Adrenal gland (tissue), 12 donors: Measurements from ENCODE around the gene RGS9. TPM values are rescaled to one million over a fixed set of nuclear protein-coding genes. Genes with fewer than 3 reads are reported as not detected.
A peak's percentile ranks its signal among the peaks of the same experiment; 100 is the strongest.

Experiments
- DNase-seq, 7 donors: peaks; one replicate each; pipeline ENCODE4 v3.0.0-alpha.2; 2019 to 2020
- H3K27ac ChIP-seq, 5 donors: fragments of 200-600 bp; sonication (generic) in 4 of 5; 1 replicate in 3 of 5; 2 replicates in 2 of 5; pipeline versions ENCODE4 v1.5.1 to v1.8.0; 2016 to 2020; ENCODE audit warnings: mild to moderate bottlenecking in 1 of 5
- H3K27me3 ChIP-seq: fragments of 200-600 bp; 2 replicates; pipeline ENCODE4 v1.8.0; 2021
- H3K36me3 ChIP-seq, 2 donors: fragments of 200-600 bp; replicated peaks in 1 of 2; 1 replicate in 1 of 2; 2 replicates in 1 of 2; pipeline versions ENCODE4 v1.5.1 to v1.8.0; 2018 to 2022
- H3K4me1 ChIP-seq, 2 donors: fragments of 200-600 bp; replicated peaks in 1 of 2; 1 replicate in 1 of 2; 2 replicates in 1 of 2; pipeline versions ENCODE4 v1.5.1 to v1.8.0; 2018 to 2021
- H3K4me3 ChIP-seq, 4 donors: fragments of 200-600 bp; sonication (generic) in 3 of 4; one replicate each; pipeline ENCODE4 v1.5.1; 2016 to 2018
- H3K9me3 ChIP-seq, 3 donors: fragments of 200-600 bp; sonication (generic) in 1 of 3; replicated peaks in 1 of 3; 1 replicate in 2 of 3; 2 replicates in 1 of 3; pipeline versions ENCODE4 v1.5.1 to v1.8.0; 2016 to 2021
- POLR2A ChIP-seq, 2 donors: fragments of 450-650 bp; IDR thresholded peaks; one replicate each; pipeline ENCODE4 v1.6.1; 2017; ENCODE audit warnings: antibody characterized with exemption in 2 of 2, mild to moderate bottlenecking in 2 of 2, moderate library complexity in 1 of 2
- WGBS, 4 donors: extraction: QIAGEN DNeasy Blood & Tissue Kit in 2 of 4; methylation state at CpG; one replicate each; pipeline versions ENCODE4 v1.1.5 to v1.1.7; 2013 to 2017; 5-methylcytosine and 5-hydroxymethylcytosine counted together
- intact Hi-C, 2 donors: fragments of 100-400 bp; cut with DNase I; formaldehyde crosslinking; loops; one replicate each; pipeline versions ENCODE4 v1.14.1 to v1.15.0; 2022 to 2023
- polyA plus RNA-seq, 3 donors: library from polyadenylated mRNA; stranded (reverse); fragments of 200-250 nt in 2 of 3; fragments of 350-450 nt in 1 of 3; fragmentation: Illumina TruSeq in 1 of 3; extraction: RNeasy Lipid Tissue Mini Kit (QIAGEN cat#74804) in 1 of 3; gene quantifications; one replicate each; pipeline ENCODE4 v1.2.3, GENCODE V29; 2013 to 2014
- total RNA-seq, 9 donors: library from RNA; depleted of rRNA in 4 of 9; stranded (reverse); fragments of >200 nt in 4 of 9; fragments of 120-200 nt in 1 of 9; fragmentation: NEBNext Ultra II Directional in 1 of 9; extraction: Animal tissue kit (Norgen Biotek cat#: 25700) in 1 of 9; gene quantifications; one replicate each; pipeline versions ENCODE4 v1.1.0 to v1.2.4, GENCODE V29; 2013 to 2023
- TF ChIP-seq, protein P1 (sequence below), 6 experiments: fragments of 450-650 bp in 4 of 6; fragments of 200-600 bp in 2 of 6; sonication (generic) in 1 of 6; IDR thresholded peaks; 1 replicate in 5 of 6; 2 replicates in 1 of 6; pipeline versions ENCODE4 v1.5.1 to v1.8.0; 2016 to 2021; ENCODE audit warnings: antibody characterized with exemption in 6 of 6, mild to moderate bottlenecking in 2 of 6, moderate library complexity in 1 of 6
- donor health status: healthy with polysubstance abuse.
- donor health status: Bipolar disorder and iron deficiency.
- donor health status: DM: yes; HTN: yes; CAD: no.
- donor health status: DM: no; HTN: no; CAD: no.
- donor health status: DM: no; HTN: no; CAD: no.
- donor health status: DM: yes; HTN: yes; CAD: no.

RGS9 gene
- total and polyA plus RNA-seq, 12 donors = 4.3 to 32.3 (median 14.4) TPM

DNA sequence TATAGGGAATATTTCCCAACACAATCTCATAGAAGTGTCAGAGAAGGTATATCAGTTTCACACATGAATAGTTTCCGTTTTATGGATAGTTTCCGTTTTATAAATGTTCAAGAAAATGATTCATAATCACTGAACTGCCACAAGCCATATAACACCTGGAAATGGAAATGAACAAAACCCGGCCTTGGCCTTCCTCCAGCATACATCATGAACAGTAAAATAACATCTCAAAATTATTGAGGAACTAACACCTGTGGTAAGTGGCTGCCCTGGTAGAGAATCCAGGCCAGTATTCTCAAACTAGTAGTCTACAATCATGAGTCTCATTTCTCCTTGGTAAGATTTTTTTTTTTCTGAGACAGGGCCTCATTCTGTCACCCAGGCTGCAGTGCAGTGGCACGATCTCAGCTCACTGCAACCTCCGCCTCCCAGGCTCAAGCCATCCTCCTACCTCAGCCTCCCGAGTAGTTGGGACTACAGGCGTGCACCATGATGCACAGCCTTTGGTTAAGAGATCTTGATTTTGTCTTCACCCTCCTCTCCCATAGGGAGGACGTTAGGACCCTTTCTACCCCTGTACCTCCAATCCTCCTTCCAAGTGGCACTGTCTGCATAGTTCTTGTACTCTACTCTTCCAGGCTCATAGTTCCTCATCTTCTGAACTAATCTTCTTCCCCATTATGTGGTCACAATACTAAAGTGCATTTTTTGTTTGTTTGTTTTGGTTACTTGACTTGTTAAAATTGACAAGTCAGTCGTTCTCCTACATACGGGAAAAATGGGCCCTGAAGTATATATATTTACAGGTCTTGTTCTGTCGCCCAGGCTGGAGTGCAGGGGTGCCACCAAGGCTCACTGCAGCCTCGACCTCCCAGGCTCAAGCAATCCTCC, 15.0 kb upstream of the RGS9 start:
- TF ChIP-seq, protein P1, sequence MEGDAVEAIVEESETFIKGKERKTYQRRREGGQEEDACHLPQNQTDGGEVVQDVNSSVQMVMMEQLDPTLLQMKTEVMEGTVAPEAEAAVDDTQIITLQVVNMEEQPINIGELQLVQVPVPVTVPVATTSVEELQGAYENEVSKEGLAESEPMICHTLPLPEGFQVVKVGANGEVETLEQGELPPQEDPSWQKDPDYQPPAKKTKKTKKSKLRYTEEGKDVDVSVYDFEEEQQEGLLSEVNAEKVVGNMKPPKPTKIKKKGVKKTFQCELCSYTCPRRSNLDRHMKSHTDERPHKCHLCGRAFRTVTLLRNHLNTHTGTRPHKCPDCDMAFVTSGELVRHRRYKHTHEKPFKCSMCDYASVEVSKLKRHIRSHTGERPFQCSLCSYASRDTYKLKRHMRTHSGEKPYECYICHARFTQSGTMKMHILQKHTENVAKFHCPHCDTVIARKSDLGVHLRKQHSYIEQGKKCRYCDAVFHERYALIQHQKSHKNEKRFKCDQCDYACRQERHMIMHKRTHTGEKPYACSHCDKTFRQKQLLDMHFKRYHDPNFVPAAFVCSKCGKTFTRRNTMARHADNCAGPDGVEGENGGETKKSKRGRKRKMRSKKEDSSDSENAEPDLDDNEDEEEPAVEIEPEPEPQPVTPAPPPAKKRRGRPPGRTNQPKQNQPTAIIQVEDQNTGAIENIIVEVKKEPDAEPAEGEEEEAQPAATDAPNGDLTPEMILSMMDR (IDR thresholded peaks at IDR 0.05) = no peak
- no peak for TF ChIP-seq POLR2A (IDR thresholded peaks at IDR 0.05)
- Histone ChIP-seq H3K9me3 (no peaks in the 10 kb centered on the region), H3K4me1 (peaks cover 5 to 14% of the 10 kb centered on the region in 2 donors), H3K27ac (peak overlapping the region in 1 of 5 donors; percentile 86), H3K27me3 (no peaks in the 10 kb centered on the region), H3K36me3 (no peaks in the 10 kb centered on the region), H3K4me3 (peak overlapping the region in 2 of 4 donors; percentile 67 to 82)
- intact Hi-C loops = no loop called here
- no peak for DNase-seq
- 70 to 78% (median 72%) methylated on average over 12 of the region's 12 CpGs for WGBS, 4 donors

DNA sequence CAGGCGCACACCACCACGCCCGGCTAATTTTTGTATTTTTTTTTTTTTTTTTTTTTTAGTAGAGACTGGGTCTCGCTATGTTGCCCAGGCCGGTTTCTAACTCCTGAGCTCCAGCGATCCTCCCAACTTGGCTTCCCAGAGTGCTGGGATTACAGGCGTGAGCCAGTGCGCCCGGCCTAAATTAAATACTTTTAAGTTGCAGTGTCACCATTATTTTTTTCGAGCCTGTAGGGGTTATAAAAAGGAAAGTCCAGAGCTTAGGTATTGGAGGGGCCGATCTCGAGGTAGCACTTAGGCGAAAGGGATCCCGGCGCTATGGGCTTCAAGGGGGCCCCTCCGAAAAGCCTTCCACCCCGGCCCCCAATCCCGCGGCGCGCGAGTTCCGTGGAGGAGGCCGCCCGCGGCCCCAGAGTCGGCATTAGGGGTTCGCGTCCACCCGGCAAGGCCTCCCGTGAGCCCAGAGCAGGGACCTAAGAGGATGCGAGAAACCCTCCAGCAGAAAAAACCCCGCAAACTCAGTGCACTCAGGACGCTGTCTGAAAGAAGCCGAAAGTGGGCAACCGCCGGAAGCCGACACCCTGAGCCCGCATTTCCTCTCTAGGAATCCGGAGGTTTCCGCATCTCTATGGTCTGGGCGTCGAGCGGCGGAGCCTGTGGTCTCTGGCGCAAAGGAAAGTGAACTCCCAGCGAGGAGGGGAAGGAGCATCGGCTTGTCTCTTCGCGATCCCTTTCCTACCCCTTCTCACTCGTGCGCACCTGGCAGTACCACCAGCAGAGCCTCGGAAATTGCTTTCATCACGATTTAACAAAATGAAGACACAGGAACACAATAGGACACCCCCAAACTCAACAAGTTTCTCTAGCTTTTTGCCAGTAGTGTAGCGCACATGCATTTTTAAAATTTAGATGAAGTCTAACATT, 14.1 kb upstream of the RGS9 start:
- intact Hi-C loops = no loop called here
- 7 to 16% (median 10%) methylated on average over 23 to 51 of the region's 55 CpGs for WGBS, 4 donors
- H3K36me3 ChIP-seq = no peaks in the 10 kb centered on the region
- peak; percentile 69 to 84 for TF ChIP-seq POLR2A (IDR thresholded peaks at IDR 0.05)
- TF ChIP-seq, protein P1 (IDR thresholded peaks at IDR 0.05) = no peak
- peak overlapping the region; percentile 77 to 91 (median 87) for H3K27ac ChIP-seq
- H3K4me3 ChIP-seq = peak overlapping the region; percentile 45 to 82 (median 66)
- peaks cover 5 to 14% of the 10 kb centered on the region in 2 donors for H3K4me1 ChIP-seq
- DNase-seq = peak; percentile 82 to 92 (median 85)
- no peaks in the 10 kb centered on the region for H3K27me3 ChIP-seq
- H3K9me3 ChIP-seq = no peaks in the 10 kb centered on the region

DNA sequence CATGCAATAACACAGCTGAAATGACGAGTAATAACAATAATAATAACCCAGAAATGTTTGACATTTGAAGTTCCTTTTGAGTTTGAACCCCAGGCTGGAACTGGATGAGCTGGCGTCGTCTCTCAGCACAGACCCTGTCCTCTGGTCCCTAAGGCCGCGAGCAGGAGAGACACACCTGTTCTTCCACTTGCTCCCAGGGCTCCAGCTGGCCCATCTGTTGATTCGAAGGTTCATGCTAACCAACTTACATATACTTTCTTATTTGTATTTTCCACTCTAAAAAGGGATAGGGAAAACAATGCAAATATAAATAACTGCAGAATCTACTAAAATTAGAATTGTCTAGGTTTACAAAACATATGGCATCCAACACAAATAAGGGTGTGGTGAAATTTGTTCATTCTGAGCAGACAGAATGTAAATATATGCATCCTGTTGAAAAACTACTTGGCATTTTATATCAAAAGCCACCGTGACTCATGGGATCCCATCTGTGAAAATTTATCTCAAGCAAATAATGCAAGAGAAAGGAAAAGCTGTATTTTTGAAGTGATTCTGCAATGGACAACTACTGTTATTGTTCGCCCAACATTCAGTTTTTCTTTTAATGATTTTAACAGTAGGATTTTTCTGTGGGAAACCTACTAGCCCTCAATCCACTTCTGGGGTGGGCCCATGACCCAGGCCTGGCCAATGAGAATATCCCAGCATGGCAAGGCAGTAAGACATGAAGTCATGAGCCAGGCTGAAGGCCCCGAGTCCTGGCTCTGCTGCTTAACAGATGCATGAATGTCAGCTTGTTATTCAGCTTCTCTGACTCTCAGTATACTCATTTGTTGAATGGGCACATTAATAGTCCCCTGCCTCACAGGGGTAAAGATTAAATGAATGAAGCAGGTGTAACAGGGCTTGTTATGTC, 13.2 kb upstream of the RGS9 start:
- Histone ChIP-seq H3K27ac (peak overlapping the region in 3 of 5 donors; percentile 86 to 91 (median 91)), H3K27me3 (no peaks in the 10 kb centered on the region), H3K36me3 (no peaks in the 10 kb centered on the region), H3K9me3 (no peaks in the 10 kb centered on the region), H3K4me1 (peaks cover 5 to 14% of the 10 kb centered on the region in 2 donors), H3K4me3 (peak overlapping the region in 1 of 4 donors; percentile 82)
- TF ChIP-seq, protein P1 (IDR thresholded peaks at IDR 0.05) = no peak
- TF ChIP-seq POLR2A (IDR thresholded peaks at IDR 0.05) = no peak
- intact Hi-C loops = no loop called here
- no peak for DNase-seq
- WGBS, 4 donors = 73 to 85% (median 78%) methylated on average over 8 to 9 of the region's 9 CpGs
